ENCODE data around the gene INO80D.

GRCh38 chr2:206011018-206011614, 74.9 kb downstream of the INO80D start:
- TF ChIP-seq, protein P1, sequence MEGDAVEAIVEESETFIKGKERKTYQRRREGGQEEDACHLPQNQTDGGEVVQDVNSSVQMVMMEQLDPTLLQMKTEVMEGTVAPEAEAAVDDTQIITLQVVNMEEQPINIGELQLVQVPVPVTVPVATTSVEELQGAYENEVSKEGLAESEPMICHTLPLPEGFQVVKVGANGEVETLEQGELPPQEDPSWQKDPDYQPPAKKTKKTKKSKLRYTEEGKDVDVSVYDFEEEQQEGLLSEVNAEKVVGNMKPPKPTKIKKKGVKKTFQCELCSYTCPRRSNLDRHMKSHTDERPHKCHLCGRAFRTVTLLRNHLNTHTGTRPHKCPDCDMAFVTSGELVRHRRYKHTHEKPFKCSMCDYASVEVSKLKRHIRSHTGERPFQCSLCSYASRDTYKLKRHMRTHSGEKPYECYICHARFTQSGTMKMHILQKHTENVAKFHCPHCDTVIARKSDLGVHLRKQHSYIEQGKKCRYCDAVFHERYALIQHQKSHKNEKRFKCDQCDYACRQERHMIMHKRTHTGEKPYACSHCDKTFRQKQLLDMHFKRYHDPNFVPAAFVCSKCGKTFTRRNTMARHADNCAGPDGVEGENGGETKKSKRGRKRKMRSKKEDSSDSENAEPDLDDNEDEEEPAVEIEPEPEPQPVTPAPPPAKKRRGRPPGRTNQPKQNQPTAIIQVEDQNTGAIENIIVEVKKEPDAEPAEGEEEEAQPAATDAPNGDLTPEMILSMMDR (IDR thresholded peaks at IDR 0.05) = no peak
- no peak for TF ChIP-seq EZH2phosphoT487 (IDR thresholded peaks at IDR 0.05)
